Right forelimb (tissue), 1 donor: Measurements from ENCODE around the gene UBE2Q1.

Experiments
- DNase-seq: peaks from one replicate; pipeline ENCODE4 v3.0.0-alpha.2; 2018

UBE2Q1 gene

GRCh38 chr1:154501423-154502065 is 56.9 kb downstream of the UBE2Q1 start:
- DNase-seq = peak; percentile 47

GRCh38 chr1:154500533-154500932 is 57.9 kb downstream of the UBE2Q1 start:
- DNase-seq = no peak

GRCh38 chr1:154499446-154499845 is 59.0 kb downstream of the UBE2Q1 start:
- DNase-seq = no peak
